HEK293 (cell line): ENCODE results near the gene CAD.

Experiments used
- CTCF ChIA-PET: fragments of 350-600 bp; formaldehyde crosslinking; extraction: SDS; loops from one replicate; lab custom pipeline; 2021; ENCODE audit warnings: antibody characterized with exemption; lab: Yijun Ruan, JAX
- POLR2A ChIA-PET: fragments of 300-600 bp; formaldehyde crosslinking; extraction: SDS; loops from one replicate; lab custom pipeline; 2020; ENCODE audit warnings: antibody characterized with exemption, inconsistent platforms; lab: Yijun Ruan, JAX
- H3K27ac ChIP-seq: fragments of 200-500 bp; sonication (Bioruptor generic); 2 replicates; pipeline ENCODE4 v1.5.1; 2014; ENCODE audit warnings: low read depth, low read length, control low read depth, inconsistent platforms; ENCODE audit errors: extremely low read depth
- H3K36me3 ChIP-seq, 2 experiments: fragments of 200-500 bp in 1 of 2; sonication (Bioruptor generic) in 1 of 2; 1 replicate in 1 of 2; 2 replicates in 1 of 2; pipeline ENCODE4 v1.5.1; 2014 to 2017; ENCODE audit warnings: inconsistent platforms in 2 of 2, low read length in 2 of 2; ENCODE audit not compliant: control insufficient read depth in 2 of 2, insufficient read depth in 1 of 2
- H3K4me1 ChIP-seq: fragments of 200-500 bp; sonication (Bioruptor generic); 2 replicates; pipeline ENCODE4 v1.5.1; 2014; ENCODE audit warnings: mild to moderate bottlenecking, low read length, inconsistent platforms; ENCODE audit not compliant: control insufficient read depth, insufficient read depth
- H3K4me3 ChIP-seq: 2 replicates; pipeline ENCODE4 v1.5.1; 2011; ENCODE audit warnings: low read depth, mild to moderate bottlenecking, control low read depth, low read length, moderate library complexity
- H3K9me3 ChIP-seq: fragments of 200-500 bp; sonication (Bioruptor generic); 2 replicates; pipeline ENCODE4 v1.5.1; 2014; ENCODE audit warnings: low read depth, low read length, inconsistent platforms; ENCODE audit not compliant: control insufficient read depth, insufficient read depth
- GLIS1 ChIP-seq: fragments of 450-650 bp; formaldehyde crosslinking; IDR thresholded peaks from 2 replicates; pipeline ENCODE4 v1.5.1; 2016; ENCODE audit warnings: missing biosample characterization, missing genetic modification characterization
- KLF10 ChIP-seq: fragments of 450-650 bp; IDR thresholded peaks from 2 replicates; pipeline ENCODE4 v1.5.1; 2018; ENCODE audit warnings: missing biosample characterization, mild to moderate bottlenecking, missing genetic modification characterization
- KLF16 ChIP-seq: fragments of 450-650 bp; formaldehyde crosslinking; IDR thresholded peaks from 2 replicates; pipeline ENCODE4 v1.5.1; 2017; ENCODE audit warnings: missing biosample characterization, missing genetic modification characterization
- KLF7 ChIP-seq: fragments of 450-650 bp; formaldehyde crosslinking; IDR thresholded peaks from 2 replicates; pipeline ENCODE4 v1.5.1; 2016; ENCODE audit warnings: missing biosample characterization, missing genetic modification characterization, borderline replicate concordance
- OVOL3 ChIP-seq: fragments of 450-650 bp; formaldehyde crosslinking; IDR thresholded peaks from 2 replicates; pipeline ENCODE4 v1.5.1; 2016; ENCODE audit warnings: missing biosample characterization, missing genetic modification characterization
- SCRT2 ChIP-seq: fragments of 450-650 bp; formaldehyde crosslinking; IDR thresholded peaks from 2 replicates; pipeline ENCODE4 v1.5.1; 2016; ENCODE audit warnings: missing biosample characterization, missing genetic modification characterization
- WT1 ChIP-seq: fragments of 450-650 bp; formaldehyde crosslinking; IDR thresholded peaks from 2 replicates; pipeline ENCODE4 v1.5.1; 2016; ENCODE audit warnings: missing biosample characterization, missing genetic modification characterization
- ZBTB20 ChIP-seq: fragments of 450-650 bp; formaldehyde crosslinking; IDR thresholded peaks from 2 replicates; pipeline ENCODE4 v1.5.1; 2016; ENCODE audit warnings: missing biosample characterization, missing genetic modification characterization
- ZBTB8A ChIP-seq: fragments of 450-650 bp; formaldehyde crosslinking; IDR thresholded peaks from 2 replicates; pipeline ENCODE4 v1.5.1; 2016; ENCODE audit warnings: missing biosample characterization, missing genetic modification characterization
- ZFP37 ChIP-seq: fragments of 450-650 bp; formaldehyde crosslinking; IDR thresholded peaks from 2 replicates; pipeline ENCODE4 v1.5.1; 2016; ENCODE audit warnings: missing biosample characterization, missing genetic modification characterization
- ZNF157 ChIP-seq: fragments of 450-650 bp; formaldehyde crosslinking; IDR thresholded peaks from 2 replicates; pipeline ENCODE4 v1.5.1; 2016; ENCODE audit warnings: missing biosample characterization, missing genetic modification characterization
- ZNF23 ChIP-seq: fragments of 450-650 bp; formaldehyde crosslinking; IDR thresholded peaks from 2 replicates; pipeline ENCODE4 v1.5.1; 2016; ENCODE audit warnings: missing biosample characterization, missing genetic modification characterization, borderline replicate concordance
- ZNF239 ChIP-seq: fragments of 450-650 bp; formaldehyde crosslinking; IDR thresholded peaks from 2 replicates; pipeline ENCODE4 v1.5.1; 2016; ENCODE audit warnings: missing biosample characterization, missing genetic modification characterization
- ZNF324 ChIP-seq: fragments of 450-650 bp; formaldehyde crosslinking; IDR thresholded peaks from 2 replicates; pipeline ENCODE4 v1.5.1; 2016; ENCODE audit warnings: missing biosample characterization, missing genetic modification characterization
- ZNF335 ChIP-seq: fragments of 450-650 bp; formaldehyde crosslinking; conservative IDR thresholded peaks from 2 replicates; pipeline ENCODE4 v1.5.1; 2016; ENCODE audit warnings: missing biosample characterization, missing genetic modification characterization
- ZNF394 ChIP-seq: fragments of 450-650 bp; formaldehyde crosslinking; IDR thresholded peaks from 2 replicates; pipeline ENCODE4 v1.5.1; 2016; ENCODE audit warnings: missing biosample characterization, missing genetic modification characterization, mild to moderate bottlenecking, moderate library complexity, borderline replicate concordance
- ZNF561 ChIP-seq: fragments of 450-650 bp; IDR thresholded peaks from 2 replicates; pipeline ENCODE4 v1.5.1; 2018; ENCODE audit warnings: missing biosample characterization, missing genetic modification characterization, borderline replicate concordance
- ZNF600 ChIP-seq: fragments of 450-650 bp; formaldehyde crosslinking; IDR thresholded peaks from 2 replicates; pipeline ENCODE4 v1.5.1; 2016; ENCODE audit warnings: missing biosample characterization, missing genetic modification characterization
- ZNF623 ChIP-seq: fragments of 450-650 bp; formaldehyde crosslinking; IDR thresholded peaks from 2 replicates; pipeline ENCODE4 v1.5.1; 2016; ENCODE audit warnings: missing biosample characterization, missing genetic modification characterization
- ZNF658 ChIP-seq: fragments of 450-650 bp; formaldehyde crosslinking; IDR thresholded peaks from 2 replicates; pipeline ENCODE4; 2016; ENCODE audit warnings: missing biosample characterization, missing genetic modification characterization
- ZNF660 ChIP-seq: fragments of 450-650 bp; IDR thresholded peaks from 2 replicates; pipeline ENCODE4 v1.5.1; 2018; ENCODE audit warnings: missing biosample characterization, mild to moderate bottlenecking, missing genetic modification characterization
- ZNF677 ChIP-seq: fragments of 450-650 bp; IDR thresholded peaks from 2 replicates; pipeline ENCODE4 v1.5.0; 2018; ENCODE audit warnings: missing biosample characterization, mild to moderate bottlenecking, missing genetic modification characterization, moderate library complexity
- ZNF76 ChIP-seq: fragments of 450-650 bp; formaldehyde crosslinking; IDR thresholded peaks from 2 replicates; pipeline ENCODE4; 2016; ENCODE audit warnings: low read depth, missing biosample characterization, missing genetic modification characterization, borderline replicate concordance
- ZNF776 ChIP-seq: fragments of 450-650 bp; formaldehyde crosslinking; IDR thresholded peaks from 2 replicates; pipeline ENCODE4 v1.5.0; 2017; ENCODE audit warnings: missing biosample characterization, missing genetic modification characterization, borderline replicate concordance
- TF ChIP-seq, protein P1 (sequence below): fragments of 450-650 bp; formaldehyde crosslinking; IDR thresholded peaks from 2 replicates; pipeline ENCODE4 v1.5.1; 2016; ENCODE audit warnings: missing biosample characterization, missing genetic modification characterization
- TF ChIP-seq, protein P2 (sequence below): fragments of 450-650 bp; IDR thresholded peaks from 2 replicates; pipeline ENCODE4 v1.5.1; 2018; ENCODE audit warnings: missing biosample characterization, mild to moderate bottlenecking, missing genetic modification characterization
- TF ChIP-seq, protein P3 (sequence below): fragments of 450-650 bp; formaldehyde crosslinking; IDR thresholded peaks from 2 replicates; pipeline ENCODE4 v1.5.1; 2016; ENCODE audit warnings: missing biosample characterization, missing genetic modification characterization, borderline replicate concordance
- TF ChIP-seq, protein P4 (sequence below): fragments of 450-650 bp; formaldehyde crosslinking; IDR thresholded peaks from 2 replicates; pipeline ENCODE4 v1.5.1; 2017; ENCODE audit warnings: missing biosample characterization, missing genetic modification characterization

CAD gene

DNA sequence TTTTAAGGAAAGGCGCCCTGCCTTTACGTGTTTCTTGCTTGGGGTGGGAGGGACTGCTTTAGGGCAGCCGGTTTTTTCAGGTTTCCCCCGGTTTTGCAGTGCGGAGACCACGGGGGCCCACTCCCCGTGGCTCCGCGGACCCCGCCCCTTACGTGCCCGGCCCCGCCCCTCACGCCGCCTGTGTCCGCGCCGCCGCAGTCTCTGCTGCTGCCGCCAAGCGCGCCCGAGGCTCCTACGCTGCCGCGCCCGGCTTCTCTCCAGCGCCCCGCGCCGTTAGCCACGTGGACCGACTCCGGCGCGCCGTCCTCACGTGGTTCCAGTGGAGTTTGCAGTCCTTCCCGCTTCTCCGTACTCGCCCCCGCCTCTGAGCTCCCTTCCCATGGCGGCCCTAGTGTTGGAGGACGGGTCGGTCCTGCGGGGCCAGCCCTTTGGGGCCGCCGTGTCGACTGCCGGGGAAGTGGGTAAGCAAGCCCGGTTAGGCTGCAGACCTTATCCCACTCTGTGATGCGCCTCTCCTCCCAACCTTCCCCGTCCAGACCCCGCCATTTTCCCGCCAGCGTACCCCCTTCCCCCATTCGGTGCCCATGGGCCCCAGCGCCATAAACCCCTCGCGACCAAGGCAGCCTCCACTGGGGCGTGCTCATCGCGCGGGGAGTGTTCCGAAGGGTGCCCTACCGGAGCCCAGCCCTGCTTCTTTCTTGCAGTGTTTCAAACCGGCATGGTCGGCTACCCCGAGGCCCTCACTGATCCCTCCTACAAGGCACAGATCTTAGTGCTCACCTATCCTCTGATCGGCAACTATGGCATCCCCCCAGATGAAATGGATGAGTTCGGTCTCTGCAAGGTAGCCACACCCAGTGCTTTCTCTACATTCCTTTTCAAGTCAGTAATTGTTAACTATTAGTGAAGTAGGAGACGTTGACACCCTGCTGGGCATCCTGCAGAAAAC, at the start of gene CAD:
Gene CAD, plus strand, starts transcription at position 197 of the 949 bp plus-strand sequence. Its CDS starts 183 bp downstream, at position 380.
- ChIA-PET CTCF (interaction anchor here (1.3 to 2.8 kb wide), 3 partner anchors 12 to 86 kb away, joined by 4 to 8 read pairs (median 8); no protein-coding TSS in a partner anchor), POLR2A (interaction anchor here (0.6 to 1.5 kb wide), 4 partner anchors 8 to 167 kb away, joined by 3 read pairs; no protein-coding TSS in a partner anchor)
- no peaks in the 10 kb centered on the region; the same call in 1 of the 2 replicates for H3K4me1 ChIP-seq
- peak within 1 kb of the TSS; percentile 86 for H3K27ac ChIP-seq
- H3K9me3 ChIP-seq = no peaks in the 10 kb centered on the region
- peak within 1 kb of the TSS; percentile 72 for H3K4me3 ChIP-seq
- peaks cover 20 to 80% of the 10 kb centered on the region in 2 experiments; a peak in 2 of 3 replicates for H3K36me3 ChIP-seq
- TF ChIP-seq ZNF157 (tag by site-specific recombination) (no peak), ZNF239 (tag by site-specific recombination) (no peak), KLF16 (tag by site-specific recombination) (peak; percentile 71), WT1 (tag by site-specific recombination) (peak; percentile 25; the same call in 1 of the 2 replicates), ZNF76 (tag by site-specific recombination) (peak; percentile 74; the same call in 1 of the 2 replicates), ZNF394 (tag by site-specific recombination) (peak; percentile 76; the same call in 1 of the 2 replicates), OVOL3 (tag by site-specific recombination) (0 out of 2 replicates have a peak, but pooled peaks have one; percentile 41), ZNF658 (tag by site-specific recombination) (no peak), ZNF776 (tag by site-specific recombination) (no peak), ZNF23 (tag by site-specific recombination) (no peak), ZBTB20 (peak; percentile 68; the same call in 1 of the 2 replicates), ZFP37 (peak; percentile 83), ZNF335 (tag by site-specific recombination) (peak; percentile 99), ZNF600 (tag by site-specific recombination) (0 out of 2 replicates have a peak, but pooled peaks have one; percentile 47), KLF10 (tag by site-specific recombination) (0 out of 2 replicates have a peak, but pooled peaks have one; percentile 26), KLF7 (tag by site-specific recombination) (no peak; the same call in 1 of the 2 replicates), ZNF324 (tag by site-specific recombination) (peak; percentile 69; the same call in 1 of the 2 replicates), ZNF561 (peak; percentile 36; the same call in 1 of the 2 replicates), GLIS1 (tag by site-specific recombination) (0 out of 2 replicates have a peak, but pooled peaks have one; percentile 24), SCRT2 (peak; percentile 36; the same call in 1 of the 2 replicates), ZBTB8A (tag by site-specific recombination) (peak; percentile 85), ZNF677 (tag by site-specific recombination) (no peak), ZNF660 (0 out of 2 replicates have a peak, but pooled peaks have one; percentile 64), ZNF623 (tag by site-specific recombination) (no peak)
- TF ChIP-seq, protein P1, sequence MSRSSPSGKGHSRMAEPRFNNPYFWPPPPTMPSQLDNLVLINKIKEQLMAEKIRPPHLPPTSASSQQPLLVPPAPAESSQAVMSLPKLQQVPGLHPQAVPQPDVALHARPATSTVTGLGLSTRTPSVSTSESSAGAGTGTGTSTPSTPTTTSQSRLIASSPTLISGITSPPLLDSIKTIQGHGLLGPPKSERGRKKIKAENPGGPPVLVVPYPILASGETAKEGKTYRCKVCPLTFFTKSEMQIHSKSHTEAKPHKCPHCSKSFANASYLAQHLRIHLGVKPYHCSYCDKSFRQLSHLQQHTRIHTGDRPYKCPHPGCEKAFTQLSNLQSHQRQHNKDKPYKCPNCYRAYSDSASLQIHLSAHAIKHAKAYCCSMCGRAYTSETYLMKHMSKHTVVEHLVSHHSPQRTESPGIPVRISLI (tag by site-specific recombination) = peak; percentile 54; the same call in 1 of the 2 replicates
- TF ChIP-seq, protein P2, sequence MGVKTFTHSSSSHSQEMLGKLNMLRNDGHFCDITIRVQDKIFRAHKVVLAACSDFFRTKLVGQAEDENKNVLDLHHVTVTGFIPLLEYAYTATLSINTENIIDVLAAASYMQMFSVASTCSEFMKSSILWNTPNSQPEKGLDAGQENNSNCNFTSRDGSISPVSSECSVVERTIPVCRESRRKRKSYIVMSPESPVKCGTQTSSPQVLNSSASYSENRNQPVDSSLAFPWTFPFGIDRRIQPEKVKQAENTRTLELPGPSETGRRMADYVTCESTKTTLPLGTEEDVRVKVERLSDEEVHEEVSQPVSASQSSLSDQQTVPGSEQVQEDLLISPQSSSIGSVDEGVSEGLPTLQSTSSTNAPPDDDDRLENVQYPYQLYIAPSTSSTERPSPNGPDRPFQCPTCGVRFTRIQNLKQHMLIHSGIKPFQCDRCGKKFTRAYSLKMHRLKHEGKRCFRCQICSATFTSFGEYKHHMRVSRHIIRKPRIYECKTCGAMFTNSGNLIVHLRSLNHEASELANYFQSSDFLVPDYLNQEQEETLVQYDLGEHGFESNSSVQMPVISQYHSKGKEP (tag by site-specific recombination) = no peak
- TF ChIP-seq, protein P3, sequence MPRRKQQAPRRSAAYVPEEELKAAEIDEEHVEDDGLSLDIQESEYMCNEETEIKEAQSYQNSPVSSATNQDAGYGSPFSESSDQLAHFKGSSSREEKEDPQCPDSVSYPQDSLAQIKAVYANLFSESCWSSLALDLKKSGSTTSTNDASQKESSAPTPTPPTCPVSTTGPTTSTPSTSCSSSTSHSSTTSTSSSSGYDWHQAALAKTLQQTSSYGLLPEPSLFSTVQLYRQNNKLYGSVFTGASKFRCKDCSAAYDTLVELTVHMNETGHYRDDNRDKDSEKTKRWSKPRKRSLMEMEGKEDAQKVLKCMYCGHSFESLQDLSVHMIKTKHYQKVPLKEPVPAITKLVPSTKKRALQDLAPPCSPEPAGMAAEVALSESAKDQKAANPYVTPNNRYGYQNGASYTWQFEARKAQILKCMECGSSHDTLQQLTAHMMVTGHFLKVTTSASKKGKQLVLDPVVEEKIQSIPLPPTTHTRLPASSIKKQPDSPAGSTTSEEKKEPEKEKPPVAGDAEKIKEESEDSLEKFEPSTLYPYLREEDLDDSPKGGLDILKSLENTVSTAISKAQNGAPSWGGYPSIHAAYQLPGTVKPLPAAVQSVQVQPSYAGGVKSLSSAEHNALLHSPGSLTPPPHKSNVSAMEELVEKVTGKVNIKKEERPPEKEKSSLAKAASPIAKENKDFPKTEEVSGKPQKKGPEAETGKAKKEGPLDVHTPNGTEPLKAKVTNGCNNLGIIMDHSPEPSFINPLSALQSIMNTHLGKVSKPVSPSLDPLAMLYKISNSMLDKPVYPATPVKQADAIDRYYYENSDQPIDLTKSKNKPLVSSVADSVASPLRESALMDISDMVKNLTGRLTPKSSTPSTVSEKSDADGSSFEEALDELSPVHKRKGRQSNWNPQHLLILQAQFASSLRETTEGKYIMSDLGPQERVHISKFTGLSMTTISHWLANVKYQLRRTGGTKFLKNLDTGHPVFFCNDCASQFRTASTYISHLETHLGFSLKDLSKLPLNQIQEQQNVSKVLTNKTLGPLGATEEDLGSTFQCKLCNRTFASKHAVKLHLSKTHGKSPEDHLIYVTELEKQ = no peak
- TF ChIP-seq, protein P4, sequence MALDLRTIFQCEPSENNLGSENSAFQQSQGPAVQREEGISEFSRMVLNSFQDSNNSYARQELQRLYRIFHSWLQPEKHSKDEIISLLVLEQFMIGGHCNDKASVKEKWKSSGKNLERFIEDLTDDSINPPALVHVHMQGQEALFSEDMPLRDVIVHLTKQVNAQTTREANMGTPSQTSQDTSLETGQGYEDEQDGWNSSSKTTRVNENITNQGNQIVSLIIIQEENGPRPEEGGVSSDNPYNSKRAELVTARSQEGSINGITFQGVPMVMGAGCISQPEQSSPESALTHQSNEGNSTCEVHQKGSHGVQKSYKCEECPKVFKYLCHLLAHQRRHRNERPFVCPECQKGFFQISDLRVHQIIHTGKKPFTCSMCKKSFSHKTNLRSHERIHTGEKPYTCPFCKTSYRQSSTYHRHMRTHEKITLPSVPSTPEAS = peak; percentile 31; the same call in 1 of the 2 replicates
